ENCODE measurements around the gene ABCA8. TPM values are rescaled to one million over a fixed set of nuclear protein-coding genes. Genes with fewer than 3 reads are reported as not detected.
A peak's percentile ranks its signal among the peaks of the same experiment; 100 is the strongest.

The ABCA8 gene
- polyA plus RNA-seq, 3 donors, result 1.2 to 1.6 (median 1.3) TPM

DNA sequence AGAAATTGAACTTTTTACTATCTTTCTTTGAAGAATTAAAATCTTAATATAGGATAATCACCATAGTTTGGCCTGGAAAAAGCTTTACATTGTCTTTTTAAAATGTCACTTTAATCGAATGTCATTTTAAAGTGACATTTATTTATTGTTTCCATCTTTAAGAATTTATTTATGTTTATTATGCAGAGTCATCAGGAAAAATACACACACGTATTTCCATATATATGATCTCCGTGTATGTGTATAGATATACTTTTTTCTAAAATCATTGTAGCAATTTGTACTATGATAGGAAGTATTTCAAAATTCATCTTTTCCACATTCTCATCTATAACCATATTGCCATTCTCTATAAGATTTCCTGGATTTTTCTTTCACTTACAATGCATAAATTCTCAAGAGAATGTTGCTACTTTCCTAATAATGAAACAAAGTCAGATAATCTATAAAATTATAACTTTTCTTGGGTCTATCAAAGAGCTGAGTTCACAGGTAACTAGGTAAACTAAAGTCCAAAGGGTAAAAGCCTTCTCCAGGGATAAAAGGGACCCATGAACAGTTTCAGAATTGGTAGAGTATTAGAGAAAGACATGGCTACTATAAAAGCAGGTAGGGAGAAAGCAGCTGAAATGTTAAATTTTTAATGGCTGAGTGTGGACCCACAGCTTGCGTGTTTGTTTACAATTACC, 11.9 kb downstream of the ABCA8 start:
- DNase-seq, result no peak

DNA sequence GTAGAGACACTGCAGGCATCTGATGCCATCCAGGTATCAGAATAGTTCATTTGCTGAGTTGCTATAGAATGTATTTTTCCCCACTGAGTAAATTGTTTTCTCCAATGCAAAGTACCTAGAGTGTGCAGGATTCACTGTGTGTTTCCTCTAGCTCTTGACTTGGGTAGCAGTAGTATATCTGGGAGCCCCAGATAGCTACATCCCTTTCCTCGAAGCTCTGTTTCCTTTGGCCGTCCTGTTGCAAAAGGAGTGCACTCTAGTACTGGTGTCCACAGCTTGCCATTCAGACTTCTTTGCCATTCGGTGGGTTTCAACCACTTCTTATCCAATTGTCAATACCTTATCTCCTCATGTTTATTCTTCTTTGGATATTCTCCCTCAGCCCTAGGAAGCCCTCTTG, 12.8 kb downstream of the ABCA8 start:
- no peak for DNase-seq

- DNase-seq, result no peak
These were observed 13.4 kb downstream of the ABCA8 start for GRCh38 chr17:68941761-68942160.

GRCh38 chr17:68939195-68939594, 16.0 kb downstream of the ABCA8 start:
- DNase-seq, result no peak

DNA sequence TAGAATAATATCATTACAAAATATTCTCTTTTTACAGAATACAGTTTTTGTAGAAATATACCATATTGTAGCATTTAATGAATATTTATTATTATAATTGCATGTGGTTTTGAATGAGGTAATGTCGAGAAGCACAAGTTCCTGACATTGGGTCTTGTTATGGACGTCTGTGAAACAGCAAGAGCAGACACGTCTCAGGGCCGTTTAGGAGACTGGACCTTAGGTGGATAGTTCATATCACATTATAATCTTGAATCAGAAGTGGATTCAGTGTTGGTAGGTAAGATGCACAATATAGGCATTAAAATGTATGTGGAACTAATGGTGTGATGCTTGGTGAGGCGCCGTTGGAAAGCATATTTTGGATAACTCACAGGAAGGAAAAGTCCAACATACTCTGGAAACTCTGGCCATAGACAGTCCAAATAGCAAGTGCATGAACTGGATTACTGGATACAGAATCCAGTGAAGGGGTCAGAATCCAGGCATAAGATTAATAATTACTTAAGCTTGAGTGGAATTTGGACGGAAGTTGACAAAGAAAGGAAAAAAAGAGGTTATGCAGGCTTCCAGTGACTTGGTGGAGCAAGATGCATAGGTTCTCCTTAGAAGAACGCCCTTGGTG, 17.2 kb downstream of the ABCA8 start:
- DNase-seq, result peak; percentile 4

- no peak for DNase-seq
These were observed 27.7 kb downstream of the ABCA8 start for GRCh38 chr17:68927516-68927915.

- no peak for DNase-seq
These were observed 30.1 kb downstream of the ABCA8 start for GRCh38 chr17:68924793-68925720.

DNA sequence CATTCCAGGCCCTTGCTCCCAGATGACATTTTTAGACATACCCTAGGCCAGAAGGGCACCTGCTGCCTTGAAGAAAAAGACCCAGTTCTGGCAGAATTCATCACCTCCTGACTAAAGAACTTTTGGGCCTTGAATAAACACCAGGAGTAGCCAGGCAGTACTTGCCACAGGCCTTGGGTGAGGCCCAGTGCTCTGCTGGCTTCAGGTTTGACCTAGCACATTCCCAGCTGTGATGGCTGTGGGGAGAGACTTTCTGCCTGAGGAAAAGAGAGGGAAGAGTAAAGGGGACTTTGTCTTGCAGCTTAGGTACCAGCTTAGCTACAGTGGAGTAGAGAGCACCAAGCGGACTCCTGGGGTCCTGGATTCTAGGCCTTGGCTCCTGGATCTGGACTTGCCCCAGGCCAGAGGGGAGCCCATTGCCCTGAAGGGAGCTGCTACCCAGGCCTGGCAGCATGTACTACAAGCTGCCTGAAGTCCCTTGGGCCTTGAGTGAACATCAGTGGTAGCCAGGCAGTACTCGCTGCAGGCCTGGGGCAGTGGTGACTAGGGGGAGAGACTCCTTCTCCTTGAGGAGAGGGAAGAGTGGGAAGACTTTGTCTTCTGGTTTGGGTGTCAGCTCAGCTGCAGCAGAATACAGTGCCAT, 44.3 kb downstream of the ABCA8 start:
- DNase-seq, result no peak

DNA sequence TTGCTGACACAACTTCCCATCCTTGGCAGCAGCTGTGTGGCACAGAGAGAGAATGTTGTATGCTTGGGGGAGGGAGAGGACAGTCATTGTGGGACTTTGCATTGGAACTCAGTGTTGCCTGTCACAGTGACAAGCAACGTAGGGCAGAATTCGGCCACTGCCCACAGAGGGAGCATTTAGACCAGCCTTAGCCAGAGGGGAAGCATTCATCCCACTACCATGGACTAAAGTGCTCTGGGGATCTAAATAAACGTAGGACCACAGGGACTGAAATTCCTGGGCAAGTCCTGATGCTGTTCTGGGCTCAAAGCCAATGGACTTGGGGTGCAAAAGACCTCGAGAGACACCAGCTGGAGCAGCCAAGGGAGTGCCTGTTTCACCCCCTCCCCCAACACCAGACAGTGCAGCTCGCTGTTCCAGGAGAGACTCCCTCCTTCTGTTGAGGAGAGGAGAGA, 44.9 kb downstream of the ABCA8 start:
- no peak for DNase-seq

GRCh38 chr17:68909066-68909465, 46.1 kb downstream of the ABCA8 start:
- DNase-seq, result peak; percentile 53

GRCh38 chr17:68908045-68908444, 47.1 kb downstream of the ABCA8 start:
- DNase-seq, result no peak

- no peak for DNase-seq
These were observed 48.6 kb downstream of the ABCA8 start for GRCh38 chr17:68906638-68907037.

DNA sequence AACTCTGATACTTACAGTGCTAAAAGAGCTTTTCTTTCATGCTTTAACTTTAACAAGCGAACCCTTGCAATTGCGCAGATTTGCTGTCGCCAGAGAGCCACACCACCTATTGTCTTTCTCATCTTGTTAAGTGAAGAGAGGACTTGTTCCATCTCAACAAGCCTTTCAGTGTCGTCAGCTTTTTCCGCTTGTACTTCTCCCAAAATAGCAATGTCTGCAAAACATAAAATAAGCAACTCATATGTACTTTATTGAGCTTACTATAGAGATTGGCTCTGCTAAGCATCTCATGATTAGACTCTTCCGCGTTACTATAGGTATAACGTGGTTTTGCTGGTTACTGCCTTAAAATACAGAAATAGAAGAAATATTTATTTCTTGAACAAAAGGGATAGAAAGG, 51.9 kb downstream of the ABCA8 start:
- no peak for DNase-seq

DNA sequence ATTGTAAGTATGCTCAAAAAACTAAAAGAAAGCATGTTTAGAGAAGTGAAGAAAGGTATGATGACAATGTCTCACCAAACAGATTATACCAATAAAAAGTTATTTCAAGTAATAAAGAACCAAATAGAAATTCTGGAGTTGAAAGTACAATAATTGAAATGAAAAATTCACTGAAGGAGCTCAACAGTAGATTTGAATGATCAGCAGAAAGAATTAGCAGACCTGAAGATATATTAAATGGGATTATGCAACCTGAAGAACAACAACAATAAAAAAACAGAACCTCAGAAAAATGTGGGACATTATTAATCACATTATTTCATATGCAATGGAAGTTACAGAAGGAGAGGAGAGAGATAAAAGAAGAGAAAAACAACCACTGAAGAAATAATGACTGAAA, 57.6 kb downstream of the ABCA8 start:
- no peak for DNase-seq

GRCh38 chr17:68892658-68893057, 62.5 kb downstream of the ABCA8 start:
- no peak for DNase-seq

GRCh38 chr17:68892193-68892592, 63.0 kb downstream of the ABCA8 start:
- DNase-seq, result no peak

DNA sequence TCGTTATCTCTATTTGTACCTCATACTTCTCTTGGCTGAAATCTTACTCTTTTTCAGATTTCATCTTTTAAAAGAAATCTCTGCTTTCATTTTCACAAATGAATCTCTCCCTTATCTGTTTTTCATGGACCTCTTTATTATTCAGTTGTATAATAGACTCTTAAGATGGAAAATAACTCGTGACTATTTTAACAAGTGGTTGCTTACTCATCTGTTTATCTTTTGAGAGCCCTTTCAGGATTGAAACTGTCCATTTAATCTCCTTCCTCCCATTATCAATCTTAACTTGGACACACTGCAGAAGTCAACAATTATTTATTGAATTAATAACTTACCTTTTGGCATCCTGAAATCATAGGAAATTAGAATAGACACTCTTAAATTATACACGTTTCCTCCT, 68.8 kb downstream of the ABCA8 start:
- no peak for DNase-seq

DNA sequence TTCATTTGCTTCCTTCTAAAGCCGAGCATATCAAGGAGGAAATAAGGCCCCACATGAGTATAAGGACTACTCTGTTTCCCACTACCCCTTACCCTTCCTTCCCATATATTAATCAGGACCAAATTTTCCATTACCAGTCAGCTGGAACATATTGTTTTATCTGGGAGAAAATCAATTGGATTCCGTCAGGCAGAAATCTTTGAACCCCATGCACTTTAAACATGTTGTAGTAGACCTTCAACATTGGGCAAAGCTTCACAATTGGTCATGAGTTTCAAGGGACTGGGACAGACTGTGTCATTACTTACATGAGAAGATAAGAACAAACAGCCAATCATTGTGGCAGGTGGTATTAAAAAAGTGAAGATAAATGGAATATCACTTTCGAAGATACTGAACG, 70.3 kb downstream of the ABCA8 start:
- DNase-seq, result no peak

DNA sequence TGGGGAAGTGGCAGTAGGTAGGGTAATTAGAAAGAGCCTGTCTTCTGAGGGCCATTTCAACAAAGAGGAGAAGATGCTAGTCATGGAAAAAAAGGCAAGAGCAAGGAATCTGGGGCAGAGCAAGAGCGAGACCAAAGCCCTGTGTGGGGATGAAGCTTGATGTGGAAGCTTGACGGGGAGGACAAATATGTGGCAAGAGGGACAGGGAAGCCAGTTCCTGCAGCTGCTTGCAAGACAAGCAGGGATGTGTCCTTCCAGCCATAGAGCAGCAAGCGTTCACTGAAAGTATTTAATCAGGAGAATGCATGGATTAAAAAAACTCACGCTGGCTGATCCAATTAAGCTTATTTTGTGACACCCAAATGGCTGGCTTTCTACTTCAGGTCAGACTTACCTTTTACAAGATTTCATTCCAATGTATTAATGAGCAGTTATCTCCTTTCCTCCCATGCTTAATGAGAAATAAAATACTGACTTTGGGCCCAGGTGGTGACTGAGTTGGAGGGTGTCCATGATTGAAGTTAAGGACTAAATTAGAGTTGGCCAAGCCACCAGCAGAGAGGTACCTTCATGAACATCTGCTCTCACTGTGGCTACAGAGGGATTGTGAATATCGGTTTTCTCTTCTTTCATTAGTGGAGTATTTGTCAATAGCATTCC, 76.8 kb downstream of the ABCA8 start:
- no peak for DNase-seq

DNA sequence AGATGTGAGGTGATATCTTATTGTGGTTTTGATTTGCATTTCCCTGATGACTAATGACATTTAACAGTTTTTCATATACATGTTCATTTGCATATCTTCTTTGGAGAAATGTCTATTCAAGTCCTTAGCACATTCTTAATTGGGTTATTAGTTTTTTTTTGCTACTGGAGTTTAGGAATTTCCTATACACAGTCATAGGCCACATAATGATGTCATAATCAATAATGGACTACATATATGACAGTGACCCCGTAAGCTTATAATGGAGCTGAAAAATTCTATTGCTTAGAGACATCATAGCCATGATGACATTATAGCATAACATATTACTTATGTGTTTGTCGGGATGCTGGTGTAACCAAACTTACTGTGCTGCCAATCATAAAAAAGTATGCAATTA, 83.7 kb downstream of the ABCA8 start:
- DNase-seq, result no peak

GRCh38 chr17:68870976-68871375, 84.2 kb downstream of the ABCA8 start:
- no peak for DNase-seq

Measured in renal pelvis (tissue), 4 donors.